ENCODE data around the gene SFI1.

- no peak for TF ChIP-seq CTCF (IDR thresholded peaks at IDR 0.05)
- no peak for TF ChIP-seq EP300 (IDR thresholded peaks at IDR 0.05)
- no peak for TF ChIP-seq POLR2A (IDR thresholded peaks at IDR 0.05)
- no peak for TF ChIP-seq POLR2AphosphoS5 (IDR thresholded peaks at IDR 0.05)
Measured at GRCh38 chr22:31623592-31624304, 127.4 kb downstream of the SFI1 start.
